ENCODE data around the gene IFNAR1.

Gene IFNAR1

DNA sequence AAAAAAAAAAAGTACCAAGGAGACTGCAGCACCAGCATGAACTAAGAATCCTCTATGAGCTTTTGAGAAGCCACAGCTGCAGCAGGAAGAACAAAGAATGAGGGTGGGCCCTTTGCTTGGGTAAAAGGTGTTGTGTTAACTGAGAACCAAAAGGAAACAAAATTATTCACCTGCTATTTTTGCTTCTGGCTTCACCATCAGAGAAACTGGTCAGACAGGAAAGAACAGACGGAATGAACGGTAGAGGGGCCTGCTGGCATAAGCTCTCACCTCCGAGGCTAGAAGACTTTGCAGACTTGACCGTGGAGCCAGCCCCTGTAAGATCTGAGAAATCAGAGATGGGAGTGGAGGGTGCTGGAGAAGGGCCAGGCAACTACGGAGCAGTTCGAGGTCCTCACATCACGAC, 31.0 kb upstream of the IFNAR1 start:
- no peak for TF ChIP-seq JUND (IDR thresholded peaks at IDR 0.05; ENCODE audit: low read depth)
- in situ Hi-C loops (cut with HindIII; ENCODE audit: low pct_unique_long_range_greater_than_20kb, low sequenced_read_pairs) = no loop called here
- DNase-seq (ENCODE audit: low read depth in 1 of 2, low spot score in 1 of 2) = no peak

DNA sequence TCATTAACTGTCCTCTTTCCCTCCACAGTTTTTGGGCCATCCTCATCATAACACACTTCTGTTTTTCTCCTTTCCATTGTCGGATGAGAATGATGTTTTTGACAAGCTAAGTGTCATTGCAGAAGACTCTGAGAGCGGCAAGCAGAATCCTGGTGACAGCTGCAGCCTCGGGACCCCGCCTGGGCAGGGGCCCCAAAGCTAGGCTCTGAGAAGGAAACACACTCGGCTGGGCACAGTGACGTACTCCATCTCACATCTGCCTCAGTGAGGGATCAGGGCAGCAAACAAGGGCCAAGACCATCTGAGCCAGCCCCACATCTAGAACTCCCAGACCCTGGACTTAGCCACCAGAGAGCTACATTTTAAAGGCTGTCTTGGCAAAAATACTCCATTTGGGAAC, 28.6 kb upstream of the IFNAR1 start:
- in situ Hi-C loops (cut with HindIII; ENCODE audit: low pct_unique_long_range_greater_than_20kb, low sequenced_read_pairs) = no loop called here
- no peak for DNase-seq (ENCODE audit: low read depth in 1 of 2, low spot score in 1 of 2)
- no peak for TF ChIP-seq JUND (IDR thresholded peaks at IDR 0.05; ENCODE audit: low read depth)

DNA sequence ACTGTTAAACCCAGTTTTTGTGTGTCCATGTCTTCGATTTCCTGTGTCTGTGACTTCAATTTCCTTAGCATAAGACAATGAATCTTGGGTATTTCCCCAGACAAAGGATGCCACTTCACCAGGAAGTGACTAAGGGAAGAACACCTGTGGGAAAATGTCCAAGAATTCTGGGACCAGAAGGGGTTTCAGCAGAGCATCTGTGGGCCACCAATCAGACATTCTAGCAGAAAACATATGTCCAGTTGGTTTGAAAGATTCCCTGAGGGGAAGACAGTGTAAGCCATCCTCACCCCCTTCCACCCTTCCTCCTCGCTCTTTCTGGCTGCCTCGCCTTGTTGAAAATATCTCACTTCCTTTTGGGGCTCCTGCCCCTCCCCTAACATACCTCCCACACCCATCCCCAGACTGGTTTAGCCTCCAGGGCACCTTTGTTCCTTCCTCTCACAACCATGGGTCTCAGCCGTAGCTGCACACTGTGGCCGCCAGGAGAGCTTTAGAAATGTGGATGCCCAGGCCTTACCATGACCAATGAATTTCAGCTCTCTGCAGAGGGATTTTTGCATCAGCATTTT, 25.5 kb upstream of the IFNAR1 start:
- no peak for DNase-seq (ENCODE audit: low read depth in 1 of 2, low spot score in 1 of 2)
- in situ Hi-C loops (cut with HindIII; ENCODE audit: low pct_unique_long_range_greater_than_20kb, low sequenced_read_pairs) = no loop called here
- no peak for TF ChIP-seq JUND (IDR thresholded peaks at IDR 0.05; ENCODE audit: low read depth)

DNA sequence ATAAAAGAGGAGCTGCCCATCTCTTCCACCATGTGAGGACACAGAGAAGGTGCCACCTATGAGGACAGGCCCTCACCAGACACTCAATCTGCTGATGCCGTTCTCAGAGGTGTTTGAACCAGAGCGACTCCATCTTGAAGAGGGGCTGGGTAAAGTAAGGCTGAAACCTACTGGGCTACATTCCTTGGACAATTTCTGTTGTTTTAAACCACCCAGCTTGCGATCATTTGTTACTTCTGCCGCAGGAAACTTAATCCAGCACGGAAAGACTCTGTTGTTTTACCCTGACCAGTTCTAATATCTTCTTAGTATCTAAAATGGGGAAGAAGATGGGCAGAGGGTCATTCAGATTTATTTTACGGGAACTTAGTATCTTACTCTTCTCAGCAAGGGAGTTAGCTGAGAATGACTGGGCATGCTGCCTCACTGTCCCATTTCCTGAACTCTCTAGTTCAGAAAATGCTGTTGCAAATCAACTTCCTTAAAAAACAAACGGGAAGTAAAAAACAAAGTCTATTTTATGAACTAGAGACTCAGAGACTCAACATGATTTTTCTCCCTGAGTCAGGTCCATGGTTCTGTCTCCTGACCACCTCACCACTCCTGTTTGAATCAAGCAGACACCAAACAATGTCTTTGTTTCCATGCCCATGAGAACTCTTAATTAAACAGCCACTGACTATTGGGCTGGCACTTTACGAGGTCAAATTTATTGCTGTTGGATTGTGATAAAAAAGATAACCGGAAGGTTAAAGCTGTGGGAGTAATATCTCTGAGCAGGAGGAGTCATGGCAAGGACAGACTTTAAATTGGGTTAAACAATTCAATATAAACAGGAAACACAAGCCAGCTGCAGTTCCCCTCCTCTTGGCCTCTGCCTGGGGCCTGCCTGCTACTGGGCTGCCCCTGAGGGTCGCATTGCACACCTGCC, 23.8 kb upstream of the IFNAR1 start:
- in situ Hi-C loops (cut with HindIII; ENCODE audit: low pct_unique_long_range_greater_than_20kb, low sequenced_read_pairs) = no loop called here
- TF ChIP-seq JUND (IDR thresholded peaks at IDR 0.05; ENCODE audit: low read depth) = no peak
- DNase-seq (ENCODE audit: low read depth in 1 of 2, low spot score in 1 of 2) = no peak

DNA sequence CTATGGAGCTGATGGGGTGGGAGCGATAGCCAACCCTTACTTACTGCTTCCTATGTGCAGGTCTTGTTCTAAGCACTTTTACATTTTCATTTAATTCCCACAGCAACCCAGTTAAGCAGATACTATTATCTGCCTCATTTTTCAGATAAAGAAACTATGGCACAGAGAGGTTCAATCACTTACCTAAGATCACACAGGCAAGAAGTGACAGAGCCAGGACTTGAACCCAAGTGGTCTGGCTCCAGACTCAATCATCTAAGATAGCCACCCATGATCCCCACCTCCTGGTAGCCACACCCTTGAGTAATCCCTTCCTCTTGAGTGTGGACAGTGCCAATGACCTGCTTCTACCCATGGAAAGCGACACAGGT, 23.2 kb upstream of the IFNAR1 start:
- no peak for DNase-seq (ENCODE audit: low read depth in 1 of 2, low spot score in 1 of 2)
- in situ Hi-C loops (cut with HindIII; ENCODE audit: low pct_unique_long_range_greater_than_20kb, low sequenced_read_pairs) = no loop called here
- no peak for TF ChIP-seq JUND (IDR thresholded peaks at IDR 0.05; ENCODE audit: low read depth)

DNA sequence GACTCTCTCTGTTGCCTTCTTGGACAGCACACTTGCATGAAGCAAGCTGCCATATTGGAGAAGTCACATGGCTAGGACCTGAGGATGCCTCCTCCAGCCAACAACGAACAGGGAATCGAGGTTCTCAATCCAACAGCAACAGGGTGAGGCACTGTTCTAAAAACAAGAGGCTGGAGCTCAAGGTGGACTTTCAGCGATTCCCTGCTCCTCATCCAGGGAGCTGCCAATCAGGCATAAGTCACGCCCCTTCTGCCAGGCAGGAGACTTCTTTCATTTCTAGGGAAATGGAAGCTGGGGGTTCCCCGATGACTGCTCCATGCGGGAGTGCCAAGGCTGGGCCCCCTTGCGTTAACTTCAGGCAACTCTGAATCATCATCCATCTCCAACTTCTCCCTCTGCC, 22.7 kb upstream of the IFNAR1 start:
- in situ Hi-C loops (cut with HindIII; ENCODE audit: low pct_unique_long_range_greater_than_20kb, low sequenced_read_pairs) = no loop called here
- no peak for DNase-seq (ENCODE audit: low read depth in 1 of 2, low spot score in 1 of 2)
- TF ChIP-seq JUND (IDR thresholded peaks at IDR 0.05; ENCODE audit: low read depth) = no peak

DNA sequence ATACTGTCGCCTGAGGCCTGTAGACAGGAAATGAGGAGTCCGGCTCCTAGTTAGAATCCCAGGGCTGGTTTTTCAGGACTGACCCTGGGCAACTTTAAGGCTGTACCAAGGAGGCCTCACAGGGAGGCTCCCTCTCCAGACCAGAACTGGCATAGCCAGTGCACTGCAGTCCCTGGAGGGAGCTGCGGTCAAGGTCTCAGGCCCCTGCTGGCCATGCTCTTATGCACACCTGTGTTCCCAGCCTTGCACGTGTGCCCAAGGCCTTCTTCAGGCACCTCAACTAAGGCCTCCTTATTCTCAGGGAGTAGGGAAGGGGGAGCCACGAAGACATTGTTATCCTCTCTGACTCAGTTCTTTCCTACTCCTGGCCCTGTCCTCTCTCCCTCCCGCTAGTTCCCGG, 22.0 kb upstream of the IFNAR1 start:
- no peak for TF ChIP-seq JUND (IDR thresholded peaks at IDR 0.05; ENCODE audit: low read depth)
- no peak for DNase-seq (ENCODE audit: low read depth in 1 of 2, low spot score in 1 of 2)
- in situ Hi-C loops (cut with HindIII; ENCODE audit: low pct_unique_long_range_greater_than_20kb, low sequenced_read_pairs) = no loop called here

DNA sequence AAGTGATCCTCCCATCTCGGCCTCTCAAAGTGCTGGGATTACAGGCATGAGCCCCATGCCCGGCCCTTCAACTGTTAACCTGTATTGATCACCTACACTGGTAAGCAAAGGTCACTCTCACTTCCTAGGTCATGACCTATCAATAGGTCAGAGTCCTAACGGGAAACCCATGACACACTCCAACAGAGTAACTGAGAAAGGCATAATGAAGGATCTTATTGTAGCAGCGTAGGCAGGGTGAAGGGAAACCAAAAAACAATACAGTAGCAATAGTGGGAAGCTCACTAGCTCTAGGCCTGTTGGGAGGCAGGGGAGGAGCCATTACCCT, 19.5 kb upstream of the IFNAR1 start:
- TF ChIP-seq JUND (IDR thresholded peaks at IDR 0.05; ENCODE audit: low read depth) = no peak
- no peak for DNase-seq (ENCODE audit: low read depth in 1 of 2, low spot score in 1 of 2)
- in situ Hi-C loops (cut with HindIII; ENCODE audit: low pct_unique_long_range_greater_than_20kb, low sequenced_read_pairs) = no loop called here

DNA sequence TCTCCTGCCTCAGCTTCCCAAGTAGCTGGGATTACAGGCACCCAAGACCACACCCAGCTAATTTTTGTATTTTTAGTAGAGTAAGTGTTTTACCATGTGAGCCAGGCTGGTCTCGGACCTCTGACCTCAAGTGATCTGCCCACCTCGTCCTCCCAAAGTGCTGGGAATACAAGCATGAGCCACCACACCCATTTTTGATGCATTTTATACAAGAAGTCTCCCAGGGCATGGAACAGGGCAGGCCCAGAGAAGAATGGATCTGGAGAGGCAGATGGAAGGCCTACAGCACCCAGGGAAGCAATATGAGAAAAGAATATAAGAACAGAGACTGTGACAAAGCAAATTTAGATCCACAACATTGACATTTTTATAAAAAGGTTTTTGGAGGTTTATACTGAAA, 18.8 kb upstream of the IFNAR1 start:
- in situ Hi-C loops (cut with HindIII; ENCODE audit: low pct_unique_long_range_greater_than_20kb, low sequenced_read_pairs) = no loop called here
- DNase-seq (ENCODE audit: low read depth in 1 of 2, low spot score in 1 of 2) = no peak
- TF ChIP-seq JUND (IDR thresholded peaks at IDR 0.05; ENCODE audit: low read depth) = no peak

DNA sequence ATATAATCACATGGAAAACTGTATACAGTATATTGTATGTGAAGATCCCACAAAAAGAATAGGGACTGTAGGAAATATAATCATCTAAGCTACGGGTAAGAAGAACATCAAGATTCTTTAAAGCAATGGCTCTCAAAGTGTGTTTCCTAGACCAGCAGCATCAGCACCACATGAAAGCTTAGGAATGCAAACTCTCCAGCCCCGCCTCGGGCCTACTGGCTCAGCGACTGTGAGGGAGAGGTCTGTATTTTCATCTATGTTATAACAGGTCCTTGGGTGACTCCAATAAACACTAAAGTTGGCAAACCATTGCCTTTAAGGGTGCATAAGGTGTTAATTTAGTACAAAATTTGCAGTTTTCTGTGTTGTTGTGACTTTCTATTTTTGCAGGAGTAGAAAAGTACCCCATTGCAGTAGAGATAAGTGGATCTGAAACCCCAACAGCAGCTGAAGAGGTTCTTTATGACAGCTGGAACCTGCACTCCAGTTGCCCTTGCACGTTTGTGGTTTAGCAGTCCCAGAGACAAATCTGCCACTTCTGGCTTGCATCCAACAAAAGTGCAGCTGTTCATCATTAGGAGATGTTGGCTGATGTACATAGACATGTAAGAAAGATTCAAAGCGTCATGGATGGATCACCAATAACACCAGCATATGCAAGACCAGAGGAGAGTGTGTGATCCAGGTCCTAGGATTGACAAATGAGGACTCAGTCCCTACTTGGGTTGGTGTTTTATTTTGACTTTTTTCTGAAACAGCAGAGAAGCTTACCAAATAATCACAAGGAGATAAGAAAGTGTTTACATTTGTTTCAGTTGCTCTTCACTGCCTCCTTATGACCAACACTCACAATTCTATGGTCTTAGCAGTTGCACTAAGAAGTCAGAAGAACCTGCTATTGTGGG, 15.9 kb upstream of the IFNAR1 start:
- in situ Hi-C loops (cut with HindIII; ENCODE audit: low pct_unique_long_range_greater_than_20kb, low sequenced_read_pairs) = no loop called here
- DNase-seq (ENCODE audit: low read depth in 1 of 2, low spot score in 1 of 2) = no peak
- TF ChIP-seq JUND (IDR thresholded peaks at IDR 0.05; ENCODE audit: low read depth) = no peak

DNA sequence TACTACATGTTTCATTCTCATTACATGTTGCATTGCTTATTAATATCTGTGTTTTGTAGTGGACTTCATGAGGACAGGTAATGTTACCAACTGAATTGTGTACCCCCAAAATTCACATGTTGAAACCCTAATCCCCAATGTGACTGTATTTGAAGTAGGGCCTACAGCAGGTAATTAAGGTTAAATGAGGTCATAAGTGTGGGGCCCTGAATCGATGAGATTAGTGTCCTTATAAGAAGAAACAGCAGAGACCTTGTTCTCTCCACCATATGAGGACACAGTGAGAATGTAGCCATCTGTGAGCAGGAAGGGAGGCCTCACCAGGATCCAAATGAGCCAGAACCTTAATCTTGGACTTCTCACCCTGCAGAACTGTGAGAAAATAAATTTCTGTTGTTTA, 15.0 kb upstream of the IFNAR1 start:
- no peak for DNase-seq (ENCODE audit: low read depth in 1 of 2, low spot score in 1 of 2)
- in situ Hi-C loops (cut with HindIII; ENCODE audit: low pct_unique_long_range_greater_than_20kb, low sequenced_read_pairs) = no loop called here
- no peak for TF ChIP-seq JUND (IDR thresholded peaks at IDR 0.05; ENCODE audit: low read depth)

DNA sequence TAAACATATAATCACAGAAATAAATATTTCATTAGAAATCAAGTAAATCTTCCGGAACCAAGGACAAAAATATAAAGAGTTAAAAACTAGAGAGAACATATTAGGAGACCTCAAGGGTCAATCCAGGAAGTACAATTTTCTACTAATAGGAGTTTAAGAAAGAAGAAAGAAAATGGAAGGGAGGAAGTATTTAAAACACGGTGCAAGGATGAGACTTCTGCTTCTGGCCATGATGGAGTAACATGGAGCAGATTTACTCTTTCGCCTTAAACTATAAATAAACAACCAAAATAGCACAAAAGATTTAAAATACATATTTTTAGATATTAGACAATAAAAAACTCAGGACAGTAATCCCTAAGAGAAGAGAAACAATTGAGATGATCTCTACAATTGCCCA, 12.6 kb upstream of the IFNAR1 start:
- no peak for TF ChIP-seq JUND (IDR thresholded peaks at IDR 0.05; ENCODE audit: low read depth)
- no peak for DNase-seq (ENCODE audit: low read depth in 1 of 2, low spot score in 1 of 2)
- in situ Hi-C loops (cut with HindIII; ENCODE audit: low pct_unique_long_range_greater_than_20kb, low sequenced_read_pairs) = no loop called here

DNA sequence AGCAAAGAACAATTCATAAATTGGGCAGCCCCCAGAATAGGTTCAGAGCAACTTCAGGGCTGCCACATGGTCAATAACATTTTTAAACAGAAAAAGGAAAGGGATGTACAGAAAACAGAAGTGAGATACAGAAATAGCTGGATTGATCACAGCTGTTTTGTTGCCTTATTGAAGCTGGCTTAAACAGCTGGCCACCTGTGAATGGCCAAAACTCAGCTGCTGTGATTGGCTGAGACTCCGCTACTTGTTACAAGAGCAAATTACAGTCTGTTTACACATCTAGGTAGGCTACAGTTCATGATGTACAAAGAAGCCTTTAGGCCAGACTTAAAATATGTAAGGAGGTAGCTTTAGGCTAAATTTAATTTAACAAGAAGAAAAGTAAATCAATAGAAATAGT, 11.6 kb upstream of the IFNAR1 start:
- no peak for DNase-seq (ENCODE audit: low read depth in 1 of 2, low spot score in 1 of 2)
- no peak for TF ChIP-seq JUND (IDR thresholded peaks at IDR 0.05; ENCODE audit: low read depth)
- in situ Hi-C loops (cut with HindIII; ENCODE audit: low pct_unique_long_range_greater_than_20kb, low sequenced_read_pairs) = no loop called here
